GM06990 (cell line): ENCODE data around the gene QKI.

Experiments used
- DNase-seq: peaks from one replicate; pipeline ENCODE4 v3.0.0-alpha.2; 2011; ENCODE audit not compliant: insufficient read length; ENCODE audit errors: extremely low read depth
- H3K27me3 ChIP-seq: replicated peaks from 2 replicates; pipeline ENCODE4 v1.6.0; 2011; ENCODE audit warnings: low read length; ENCODE audit not compliant: control insufficient read depth, insufficient read depth
- H3K36me3 ChIP-seq: 2 replicates; pipeline ENCODE4 v1.5.1; 2011; ENCODE audit warnings: low read length; ENCODE audit not compliant: control insufficient read depth, insufficient read depth
- H3K4me3 ChIP-seq: replicated peaks from 2 replicates; pipeline ENCODE4 v1.5.1; 2011; ENCODE audit warnings: low read depth, mild to moderate bottlenecking, control low read depth, low read length
- TF ChIP-seq, protein P1 (sequence below): IDR thresholded peaks from 2 replicates; pipeline ENCODE4 v1.5.1; 2011; ENCODE audit warnings: low read length, control low read depth, mild to moderate bottlenecking, inconsistent platforms; ENCODE audit not compliant: insufficient read depth, poor library complexity, severe bottlenecking

The QKI gene

DNA sequence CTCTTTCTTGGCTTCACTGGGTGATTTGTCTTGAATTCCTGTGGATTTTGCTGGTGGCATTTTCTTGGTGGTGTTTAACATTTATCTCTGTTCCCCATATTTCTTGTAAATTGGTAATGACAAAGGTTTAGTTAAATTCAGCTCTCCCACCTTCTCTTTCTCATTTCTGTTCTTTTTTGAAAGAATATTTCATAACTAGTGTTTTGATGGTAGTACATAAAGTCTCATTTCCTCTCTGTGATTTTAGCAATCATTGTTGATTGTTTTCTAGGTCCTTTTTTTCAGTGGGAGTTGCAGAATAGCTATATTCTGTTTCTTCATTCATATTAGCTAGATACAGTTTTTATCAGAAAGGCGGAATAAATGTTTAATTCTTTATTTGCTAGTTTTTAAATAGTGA is 73.1 kb downstream of the QKI start:
- no peak overlapping the region for H3K4me3 ChIP-seq
- no peak for DNase-seq
- H3K36me3 ChIP-seq, result no peaks in the 10 kb centered on the region; the same call in 1 of the 2 replicates
- TF ChIP-seq, protein P1, sequence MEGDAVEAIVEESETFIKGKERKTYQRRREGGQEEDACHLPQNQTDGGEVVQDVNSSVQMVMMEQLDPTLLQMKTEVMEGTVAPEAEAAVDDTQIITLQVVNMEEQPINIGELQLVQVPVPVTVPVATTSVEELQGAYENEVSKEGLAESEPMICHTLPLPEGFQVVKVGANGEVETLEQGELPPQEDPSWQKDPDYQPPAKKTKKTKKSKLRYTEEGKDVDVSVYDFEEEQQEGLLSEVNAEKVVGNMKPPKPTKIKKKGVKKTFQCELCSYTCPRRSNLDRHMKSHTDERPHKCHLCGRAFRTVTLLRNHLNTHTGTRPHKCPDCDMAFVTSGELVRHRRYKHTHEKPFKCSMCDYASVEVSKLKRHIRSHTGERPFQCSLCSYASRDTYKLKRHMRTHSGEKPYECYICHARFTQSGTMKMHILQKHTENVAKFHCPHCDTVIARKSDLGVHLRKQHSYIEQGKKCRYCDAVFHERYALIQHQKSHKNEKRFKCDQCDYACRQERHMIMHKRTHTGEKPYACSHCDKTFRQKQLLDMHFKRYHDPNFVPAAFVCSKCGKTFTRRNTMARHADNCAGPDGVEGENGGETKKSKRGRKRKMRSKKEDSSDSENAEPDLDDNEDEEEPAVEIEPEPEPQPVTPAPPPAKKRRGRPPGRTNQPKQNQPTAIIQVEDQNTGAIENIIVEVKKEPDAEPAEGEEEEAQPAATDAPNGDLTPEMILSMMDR, result no peak
- H3K27me3 ChIP-seq, result no peaks in the 10 kb centered on the region

GRCh38 chr6:163489584-163489983 is 75.1 kb downstream of the QKI start:
- Histone ChIP-seq H3K27me3 (no peaks in the 10 kb centered on the region), H3K36me3 (no peaks in the 10 kb centered on the region), H3K4me3 (no peak overlapping the region)
- DNase-seq, result no peak
- TF ChIP-seq, protein P1, result no peak

DNA sequence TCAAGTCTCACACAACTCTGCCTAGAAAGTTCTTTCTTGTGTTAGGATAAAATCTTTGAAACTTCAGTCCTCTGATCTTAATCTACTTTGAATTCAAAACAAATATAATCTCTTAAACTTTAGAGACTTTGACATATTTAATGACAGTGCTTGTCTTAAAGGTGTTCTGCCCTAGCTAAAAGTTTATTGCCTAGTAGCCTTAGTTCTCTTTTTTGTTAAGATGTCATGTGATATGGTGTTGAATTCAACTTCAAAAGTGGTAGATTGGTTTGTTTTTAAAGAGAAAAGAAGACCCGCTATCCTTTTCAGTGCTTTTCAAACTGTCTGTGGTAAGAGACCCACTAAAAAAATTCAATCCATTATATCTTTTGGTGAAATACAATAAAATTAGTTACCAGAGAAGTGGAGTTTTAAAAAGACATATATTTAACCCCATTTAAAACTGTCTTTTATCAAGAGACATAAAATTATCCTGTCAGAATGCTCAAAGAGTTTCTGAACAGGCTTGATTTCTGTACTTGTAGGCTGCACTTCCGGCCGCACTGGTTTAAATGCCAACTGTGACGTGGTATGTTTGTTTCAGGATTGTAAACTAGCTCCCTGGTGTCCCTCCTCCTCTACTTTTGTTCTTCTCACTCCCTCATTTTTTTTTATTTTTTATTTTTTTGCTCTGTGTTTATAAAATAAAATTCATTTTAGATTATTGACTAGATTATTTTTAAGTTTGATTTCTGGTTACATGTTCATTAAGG is 76.5 kb downstream of the QKI start:
- Histone ChIP-seq H3K36me3 (no peaks in the 10 kb centered on the region), H3K4me3 (no peak overlapping the region), H3K27me3 (no peaks in the 10 kb centered on the region)
- no peak for DNase-seq
- TF ChIP-seq, protein P1, result no peak

DNA sequence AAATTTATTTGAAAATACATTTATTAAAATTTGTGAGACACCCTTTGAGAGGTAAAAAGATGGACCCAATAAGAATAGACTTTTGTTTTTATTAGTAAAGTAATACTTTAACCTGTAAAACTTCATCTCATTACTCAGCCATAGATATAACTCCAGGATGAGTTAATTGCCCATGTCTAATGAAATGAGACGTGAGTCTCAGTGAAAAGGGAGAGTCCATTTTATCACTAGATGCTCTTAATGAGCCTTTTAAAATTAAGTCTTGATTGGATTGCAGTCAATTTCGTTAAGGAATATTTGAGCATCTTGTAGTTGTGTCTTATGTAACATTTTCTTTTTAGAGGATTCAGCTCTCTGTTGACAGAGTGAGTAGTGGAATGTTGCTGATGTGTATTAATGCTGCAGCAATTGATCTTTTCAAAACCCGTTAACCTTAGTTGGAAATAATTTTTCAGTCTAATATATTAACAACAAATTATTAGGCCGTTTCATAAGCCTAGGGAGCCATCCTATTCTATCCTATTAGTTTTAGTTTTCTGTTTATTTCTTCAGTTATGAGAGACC is 77.3 kb downstream of the QKI start:
- no peaks in the 10 kb centered on the region for H3K27me3 ChIP-seq
- H3K36me3 ChIP-seq, result no peaks in the 10 kb centered on the region
- no peak overlapping the region for H3K4me3 ChIP-seq
- TF ChIP-seq, protein P1, result no peak
- DNase-seq, result no peak

DNA sequence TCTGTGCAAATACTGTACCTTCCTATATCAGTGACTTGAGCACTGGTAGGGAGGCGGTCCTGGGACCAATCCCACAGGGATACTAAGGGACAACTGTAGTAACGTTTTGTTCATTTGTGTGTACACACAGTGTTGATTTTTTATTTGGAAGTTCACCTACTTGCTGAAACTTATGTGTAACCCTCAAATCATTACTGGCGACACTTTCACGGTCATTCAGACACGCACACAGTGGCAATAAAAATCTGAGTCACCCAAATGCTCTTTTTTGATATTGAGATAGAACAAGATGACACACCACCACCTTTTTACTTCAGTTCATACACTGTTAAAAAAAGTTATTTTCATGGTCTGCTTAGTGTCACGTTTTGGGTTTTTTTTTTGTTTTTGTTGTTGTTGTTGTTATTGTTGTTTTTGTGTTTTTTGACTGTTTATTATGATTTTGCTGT is 79.8 kb downstream of the QKI start:
- no peaks in the 10 kb centered on the region for H3K36me3 ChIP-seq
- no peaks in the 10 kb centered on the region for H3K27me3 ChIP-seq
- DNase-seq, result no peak
- no peak overlapping the region for H3K4me3 ChIP-seq
- TF ChIP-seq, protein P1, result no peak
